Heart left ventricle (tissue), 16 donors: ENCODE data around the gene GARS1. TPM values are rescaled to one million over a fixed set of nuclear protein-coding genes. Genes with fewer than 3 reads are reported as not detected.
"Not testable (repeated sequence)": the region's sequence is repeated elsewhere in the genome, so short reads cannot be mapped to it uniquely, and the experiment has no call there.

Experiments used
- ATAC-seq, 4 donors: fragments of 200-7000 bp; cut with Tn5 transposase; one replicate each; pipeline ENCODE4 v1.9.1; 2020 to 2022; ENCODE audit warnings: moderate library complexity in 4 of 4, mild to moderate bottlenecking in 3 of 4, moderate number of reproducible peaks in 1 of 4
- DNase-seq, 5 donors: peaks; one replicate each; pipeline ENCODE4 v3.0.0-alpha.2; 2020
- H3K27ac ChIP-seq, 12 donors: fragments of 200-600 bp; sonication (generic) in 4 of 12; one replicate each; pipeline versions ENCODE4 v1.5.0 to v1.8.0; 2016 to 2022; ENCODE audit warnings: mild to moderate bottlenecking in 2 of 12
- H3K27me3 ChIP-seq, 9 donors: fragments of 200-600 bp; sonication (generic) in 2 of 9; one replicate each; pipeline versions ENCODE4 v1.5.1 to v1.8.0; 2016 to 2022; ENCODE audit warnings: mild to moderate bottlenecking in 3 of 9
- H3K36me3 ChIP-seq, 9 donors: fragments of 200-600 bp; sonication (generic) in 2 of 9; one replicate each; pipeline versions ENCODE4 v1.5.0 to v1.8.0; 2018 to 2022; ENCODE audit warnings: mild to moderate bottlenecking in 2 of 9
- H3K4me1 ChIP-seq, 12 donors: fragments of 200-600 bp; sonication (generic) in 4 of 12; one replicate each; pipeline versions ENCODE4 v1.5.0 to v1.8.0; 2016 to 2022; ENCODE audit warnings: mild to moderate bottlenecking in 3 of 12
- H3K4me3 ChIP-seq, 12 donors: fragments of 200-600 bp; sonication (generic) in 4 of 12; one replicate each; pipeline versions ENCODE4 v1.5.0 to v1.8.0; 2017 to 2022; ENCODE audit warnings: mild to moderate bottlenecking in 9 of 12, moderate library complexity in 4 of 12
- H3K9me3 ChIP-seq, 12 donors: fragments of 200-600 bp; sonication (generic) in 4 of 12; one replicate each; pipeline versions ENCODE4 v1.5.0 to v1.8.0; 2016 to 2022; ENCODE audit warnings: mild to moderate bottlenecking in 1 of 12
- CTCF ChIP-seq, 12 donors: fragments of 200-600 bp; sonication (generic) in 4 of 12; IDR thresholded peaks; one replicate each; pipeline versions ENCODE4 v1.5.0 to v1.8.0; 2018 to 2022; ENCODE audit warnings: antibody characterized with exemption in 12 of 12, mild to moderate bottlenecking in 5 of 12
- POLR2A ChIP-seq, 2 donors: fragments of 450-650 bp; IDR thresholded peaks; one replicate each; pipeline ENCODE4 v1.6.1; 2017; ENCODE audit warnings: antibody characterized with exemption in 2 of 2, mild to moderate bottlenecking in 2 of 2, moderate library complexity in 2 of 2
- WGBS, 4 donors: extraction: QIAGEN DNeasy Blood & Tissue Kit in 2 of 4; methylation state at CpG; one replicate each; pipeline versions ENCODE4 v1.1.5 to v1.1.7; 2013 to 2018; 5-methylcytosine and 5-hydroxymethylcytosine counted together
- intact Hi-C, 10 donors: fragments of 100-400 bp; cut with DNase I; formaldehyde crosslinking; loops; one replicate each; pipeline versions ENCODE4 v1.11.1 to v1.14.2; 2022
- polyA plus RNA-seq, 2 donors: library from polyadenylated mRNA; stranded (reverse); fragments of 200-250 nt; gene quantifications; one replicate each; pipeline ENCODE4 v1.2.3, GENCODE V29; 2013
- total RNA-seq, 9 donors: library from RNA; depleted of rRNA in 2 of 9; stranded (reverse); fragments of >200 nt in 2 of 9; fragmentation: NEBNext Ultra II Directional in 3 of 9; extraction: Animal tissue kit (Norgen Biotek cat#: 25700) in 3 of 9; gene quantifications; one replicate each; pipeline versions ENCODE4 v1.1.0 to v1.2.4, GENCODE V29; 2016 to 2023
- donor health status: ischemic (EF 13 %, LVEDD 7.1; RV severe dilation, severe dysfunction).
- donor health status: healthy with polysubstance abuse.
- donor health status: DM: no; HTN: yes; CAD: no.
- donor health status: DM: no; HTN: no; CAD: no.
- donor health status: ischemic (EF 25% LVEDD 6.9; RV normal size, moderate dysfunction).
- donor health status: ischemic (EF 25% LVEDD 5.7; RV mildly dilated, moderate dysfunction).
- donor health status: healthy.
- donor health status: DM: yes; HTN: yes; CAD: no.
- donor health status: ischemic (EF 35%, LVEDD 5.7; RV mildly dilated, moderate dysfunction).
- donor health status: nonischemic (EF 11% LVEDD 7.7; RV severe dilation, severe dysfunction).
- donor health status: DM: yes; HTN: yes; CAD: no.
- donor health status: PGD.
- donor health status: ischemic (EF 29% LVEDD 5.4; RV normal size, mild dysfunction).
- donor health status: nonischemic (EF 23%, LVEDD 6.1; RV moderate dilation, normal function).

Gene GARS1
- total and polyA plus RNA-seq, 11 donors: 32.7 to 96.2 (median 48.5) TPM

- ATAC-seq (peak; percentile 62 to 85 (median 73)), DNase-seq (peak in 1 of 5 donors; percentile 35)
- Histone ChIP-seq H3K4me3 (no peak overlapping the region), H3K36me3 (peaks cover 0 to 58% (median 50%) of the 10 kb centered on the region in 9 donors), H3K4me1 (peaks cover 0 to 5% (median 0%) of the 10 kb centered on the region in 12 donors), H3K9me3 (peaks cover 0 to 7% (median 0%) of the 10 kb centered on the region in 12 donors), H3K27ac (no peak overlapping the region), H3K27me3 (no peaks in the 10 kb centered on the region)
- intact Hi-C loops: no loop called here
- TF ChIP-seq POLR2A (IDR thresholded peaks at IDR 0.05): no peak
- TF ChIP-seq CTCF (IDR thresholded peaks at IDR 0.05): no peak
- WGBS, 4 donors: 51 to 64% (median 57%) methylated on average over 5 of the region's 5 CpGs
These were observed 9.7 kb upstream of the GARS1 start for GRCh38 chr7:30584965-30585364.

- ATAC-seq (no peak), DNase-seq (no peak)
- H3K4me1 ChIP-seq: peaks cover 0 to 5% (median 0%) of the 10 kb centered on the region in 12 donors
- H3K36me3 ChIP-seq: peaks cover 0 to 51% (median 44%) of the 10 kb centered on the region in 9 donors
- no peak overlapping the region for H3K4me3 ChIP-seq
- intact Hi-C loops: no loop called here
- no peak overlapping the region for H3K27ac ChIP-seq
- H3K27me3 ChIP-seq: no peaks in the 10 kb centered on the region
- H3K9me3 ChIP-seq: peaks cover 0 to 7% (median 0%) of the 10 kb centered on the region in 12 donors
- no peak for TF ChIP-seq POLR2A (IDR thresholded peaks at IDR 0.05)
- no peak for TF ChIP-seq CTCF (IDR thresholded peaks at IDR 0.05)
- 88 to 93% (median 92%) methylated on average over 3 of the region's 3 CpGs for WGBS, 4 donors
These were observed 9.0 kb upstream of the GARS1 start for GRCh38 chr7:30585675-30586074.

GRCh38 chr7:30587547-30587946 is 7.1 kb upstream of the GARS1 start:
- H3K27ac ChIP-seq: not testable (repeated sequence)

GRCh38 chr7:30589111-30589510 is 5.6 kb upstream of the GARS1 start:
- intact Hi-C loops: no loop called here
- no peaks in the 10 kb centered on the region for H3K27me3 ChIP-seq
- TF ChIP-seq CTCF (IDR thresholded peaks at IDR 0.05): no peak
- TF ChIP-seq POLR2A (IDR thresholded peaks at IDR 0.05): no peak
- no peak overlapping the region for H3K4me3 ChIP-seq
- ATAC-seq: no peak
- H3K36me3 ChIP-seq: peaks cover 0 to 17% (median 10%) of the 10 kb centered on the region in 9 donors
- H3K4me1 ChIP-seq: peaks cover 0 to 28% (median 8%) of the 10 kb centered on the region in 12 donors
- peaks cover 0 to 7% (median 0%) of the 10 kb centered on the region in 12 donors for H3K9me3 ChIP-seq
- no peak for DNase-seq
- H3K27ac ChIP-seq: no peak overlapping the region
- 96 to 97% (median 97%) methylated on average over 3 of the region's 3 CpGs for WGBS, 4 donors

More at GRCh38 chr7:30587547-30587946, 7.1 kb upstream of the GARS1 start:
- H3K27me3 ChIP-seq, ATAC-seq, H3K4me3 ChIP-seq, DNase-seq, H3K9me3 ChIP-seq, intact Hi-C loops: not testable (repeated sequence)
- WGBS, 4 donors: 92 to 97% (median 95%) methylated on average over 4 of the region's 4 CpGs
- peaks cover 0 to 13% (median 0%) of the 10 kb centered on the region in 12 donors for H3K4me1 ChIP-seq
- H3K36me3 ChIP-seq: peaks cover 0 to 33% (median 25%) of the 10 kb centered on the region in 9 donors
